DMS114 treated with DMSO at 0.1 percent for 48 hours (cell line): ENCODE data around the gene SF3B1.
"Not testable (repeated sequence)": the region's sequence is repeated elsewhere in the genome, so short reads cannot be mapped to it uniquely, and the experiment has no call there.

Experiments used
- DNase-seq: peaks from one replicate; lab custom pipeline; 2025; ENCODE audit not compliant: unreplicated experiment; lab: John Stamatoyannopoulos, UW

Gene SF3B1

DNA sequence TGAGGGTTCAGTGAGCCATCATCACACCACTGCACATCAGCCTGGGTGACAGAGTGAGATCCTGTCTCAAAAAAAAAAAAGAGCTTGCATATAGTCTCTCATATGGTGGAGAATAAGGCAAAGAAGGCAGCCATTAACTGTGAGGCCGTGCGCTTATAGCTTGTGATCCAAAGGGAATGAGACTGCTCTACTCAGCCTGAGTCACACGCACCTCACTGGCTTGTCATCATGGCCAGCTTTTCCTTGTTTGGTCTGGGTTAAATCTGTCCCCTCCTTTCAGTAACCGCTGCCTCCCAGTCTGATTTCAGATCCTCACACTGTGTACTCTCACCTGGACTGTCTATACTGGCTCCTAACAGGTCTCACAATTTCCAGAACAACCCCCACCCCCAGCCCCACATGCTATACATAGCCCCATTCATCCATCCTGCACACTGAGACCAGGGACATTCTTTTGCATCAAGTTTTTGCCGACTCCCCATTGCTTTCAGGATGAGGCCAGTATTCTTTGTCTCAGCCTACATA lies 88.9 kb downstream of the SF3B1 start:
- DNase-seq = no peak

DNA sequence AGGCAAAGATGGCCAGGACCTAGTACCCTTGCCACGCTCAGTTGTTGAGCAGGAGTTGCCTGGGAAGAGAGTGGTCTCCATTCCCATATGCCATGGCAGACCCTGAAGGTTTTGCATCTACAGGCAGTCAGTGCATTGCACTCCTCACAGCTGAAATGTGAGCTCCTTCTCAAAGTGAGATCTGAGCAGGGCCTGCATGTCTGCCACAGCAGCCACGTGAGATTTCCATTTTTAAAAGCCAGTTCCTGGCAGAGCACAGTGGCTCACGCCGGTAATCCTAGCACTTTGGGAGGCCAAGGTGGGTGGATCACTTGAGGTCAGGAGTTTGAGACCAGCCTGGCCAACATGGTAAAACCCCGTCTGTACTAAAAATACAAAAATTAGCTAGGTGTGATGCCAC lies 90.9 kb downstream of the SF3B1 start:
- DNase-seq = not testable (repeated sequence)

DNA sequence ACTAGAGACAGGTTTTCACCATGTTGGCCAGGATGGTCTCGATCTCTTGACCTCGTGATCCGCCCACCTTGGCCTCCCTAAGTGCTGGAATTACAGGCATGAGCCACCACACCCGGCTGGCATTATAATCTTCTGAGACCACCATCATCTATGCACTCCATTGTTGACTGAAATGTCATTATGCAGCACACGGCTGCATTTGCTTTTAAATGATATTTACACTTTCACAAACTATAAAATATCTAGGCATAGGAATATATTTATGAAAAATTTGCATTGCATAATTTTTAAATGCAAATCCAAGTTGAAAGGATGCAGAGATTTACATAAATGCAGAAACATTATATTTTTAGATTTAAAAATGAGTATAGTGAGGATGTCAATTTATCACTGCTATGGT lies 94.2 kb downstream of the SF3B1 start:
- DNase-seq = no peak
